SK-N-SH treated with all-trans-retinoic acid at 6 μM for 48 hours (cell line): ENCODE results near the gene USH2A.

Experiments used
- BACH2 ChIP-seq: fragments of 250-450 bp; sonication (Bioruptor Pico); IDR thresholded peaks from 2 replicates; pipeline ENCODE4 v1.9.0; 2021; ENCODE audit warnings: mild to moderate bottlenecking, borderline replicate concordance
- CSDC2 ChIP-seq: fragments of 250-450 bp; sonication (Bioruptor Pico); IDR thresholded peaks from 2 replicates; pipeline ENCODE4 v1.5.0; 2020; ENCODE audit warnings: mild to moderate bottlenecking, moderate library complexity
- ISL1 ChIP-seq: fragments of 250-450 bp; sonication (Bioruptor Pico); IDR thresholded peaks from 2 replicates; pipeline ENCODE4 v2.1.2; 2022; ENCODE audit warnings: mild to moderate bottlenecking, moderate library complexity
- PATZ1 ChIP-seq: fragments of 250-450 bp; sonication (Bioruptor Pico); IDR thresholded peaks from 2 replicates; pipeline ENCODE4 v1.8.0; 2020; ENCODE audit warnings: mild to moderate bottlenecking, moderate library complexity, borderline replicate concordance
- POU6F1 ChIP-seq: fragments of 250-450 bp; sonication (Bioruptor Pico); IDR thresholded peaks from 2 replicates; pipeline ENCODE4 v1.8.0; 2021; ENCODE audit warnings: low read depth, mild to moderate bottlenecking, moderate library complexity, borderline replicate concordance
- TOX ChIP-seq: fragments of 250-450 bp; sonication (Bioruptor Pico); IDR thresholded peaks from 2 replicates; pipeline ENCODE4 v1.8.0; 2021; ENCODE audit warnings: mild to moderate bottlenecking, moderate library complexity, borderline replicate concordance
- ZC3H10 ChIP-seq: fragments of 250-450 bp; sonication (Bioruptor Pico); IDR thresholded peaks from 2 replicates; pipeline ENCODE4 v1.5.1; 2021; ENCODE audit warnings: mild to moderate bottlenecking, moderate library complexity
- ZFP3 ChIP-seq: fragments of 250-450 bp; sonication (Bioruptor Pico); IDR thresholded peaks from 2 replicates; pipeline ENCODE4 v1.5.0; 2020; ENCODE audit warnings: mild to moderate bottlenecking, moderate library complexity
- ZFP30 ChIP-seq: fragments of 450-650 bp; formaldehyde crosslinking; IDR thresholded peaks from 2 replicates; pipeline ENCODE4 v1.5.0; 2022; ENCODE audit warnings: mild to moderate bottlenecking, moderate library complexity
- ZNF70 ChIP-seq: fragments of 450-650 bp; formaldehyde crosslinking; IDR thresholded peaks from 2 replicates; pipeline ENCODE4 v1.5.0; 2020; ENCODE audit warnings: mild to moderate bottlenecking, moderate library complexity
- ZNF8 ChIP-seq: fragments of 450-650 bp; formaldehyde crosslinking; IDR thresholded peaks from 2 replicates; pipeline ENCODE4 v1.5.0; 2020; ENCODE audit warnings: mild to moderate bottlenecking, moderate library complexity
- TF ChIP-seq, protein P1 (sequence below): fragments of 250-450 bp; sonication (Bioruptor Pico); IDR thresholded peaks from 2 replicates; pipeline ENCODE4 v1.5.0; 2020; ENCODE audit warnings: mild to moderate bottlenecking, moderate library complexity

DNA sequence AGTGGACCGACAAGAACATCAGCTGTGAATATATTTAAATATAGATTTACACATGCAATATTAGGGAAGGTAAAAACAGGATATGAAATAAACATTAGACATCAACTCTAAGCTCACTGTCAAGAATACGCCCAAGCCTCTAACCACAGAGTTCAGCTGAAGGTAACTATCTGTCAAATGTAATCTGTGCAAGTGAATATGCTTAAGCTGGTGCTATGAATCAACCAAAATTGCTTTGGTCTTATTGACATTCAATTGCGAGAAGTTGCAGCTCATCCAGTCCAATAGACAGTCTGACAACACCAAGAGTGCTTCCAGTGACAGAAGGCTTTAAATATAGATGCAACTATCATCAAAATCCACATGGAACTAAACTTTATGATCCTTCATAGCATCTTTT, 32.3 kb downstream of the USH2A start:
- TF ChIP-seq POU6F1 (CRISPR knock-in tag) (peak; percentile 33; the same call in 1 of the 2 replicates), BACH2 (CRISPR knock-in tag) (no peak), ZC3H10 (CRISPR knock-in tag) (no peak), PATZ1 (no peak), ISL1 (CRISPR knock-in tag) (no peak), ZNF70 (no peak), TOX (CRISPR knock-in tag) (peak; percentile 71; the same call in 1 of the 2 replicates), CSDC2 (CRISPR knock-in tag) (no peak), ZNF8 (CRISPR knock-in tag) (no peak), ZFP3 (CRISPR knock-in tag) (no peak), ZFP30 (CRISPR knock-in tag) (no peak)
- TF ChIP-seq, protein P1, sequence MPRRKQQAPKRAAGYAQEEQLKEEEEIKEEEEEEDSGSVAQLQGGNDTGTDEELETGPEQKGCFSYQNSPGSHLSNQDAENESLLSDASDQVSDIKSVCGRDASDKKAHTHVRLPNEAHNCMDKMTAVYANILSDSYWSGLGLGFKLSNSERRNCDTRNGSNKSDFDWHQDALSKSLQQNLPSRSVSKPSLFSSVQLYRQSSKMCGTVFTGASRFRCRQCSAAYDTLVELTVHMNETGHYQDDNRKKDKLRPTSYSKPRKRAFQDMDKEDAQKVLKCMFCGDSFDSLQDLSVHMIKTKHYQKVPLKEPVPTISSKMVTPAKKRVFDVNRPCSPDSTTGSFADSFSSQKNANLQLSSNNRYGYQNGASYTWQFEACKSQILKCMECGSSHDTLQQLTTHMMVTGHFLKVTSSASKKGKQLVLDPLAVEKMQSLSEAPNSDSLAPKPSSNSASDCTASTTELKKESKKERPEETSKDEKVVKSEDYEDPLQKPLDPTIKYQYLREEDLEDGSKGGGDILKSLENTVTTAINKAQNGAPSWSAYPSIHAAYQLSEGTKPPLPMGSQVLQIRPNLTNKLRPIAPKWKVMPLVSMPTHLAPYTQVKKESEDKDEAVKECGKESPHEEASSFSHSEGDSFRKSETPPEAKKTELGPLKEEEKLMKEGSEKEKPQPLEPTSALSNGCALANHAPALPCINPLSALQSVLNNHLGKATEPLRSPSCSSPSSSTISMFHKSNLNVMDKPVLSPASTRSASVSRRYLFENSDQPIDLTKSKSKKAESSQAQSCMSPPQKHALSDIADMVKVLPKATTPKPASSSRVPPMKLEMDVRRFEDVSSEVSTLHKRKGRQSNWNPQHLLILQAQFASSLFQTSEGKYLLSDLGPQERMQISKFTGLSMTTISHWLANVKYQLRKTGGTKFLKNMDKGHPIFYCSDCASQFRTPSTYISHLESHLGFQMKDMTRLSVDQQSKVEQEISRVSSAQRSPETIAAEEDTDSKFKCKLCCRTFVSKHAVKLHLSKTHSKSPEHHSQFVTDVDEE (CRISPR knock-in tag), result no peak
